ENCODE measurements around the gene PRKD3.

PRKD3 gene

GRCh38 chr2:37357069-37357468 is 32.4 kb upstream of the PRKD3 start:
- TF ChIP-seq CEBPB (IDR thresholded peaks at IDR 0.05) (no peak), FOXM1 (IDR thresholded peaks at IDR 0.05; ENCODE audit: borderline replicate concordance, low read depth) (no peak), NFIC (IDR thresholded peaks at IDR 0.05) (no peak), TEAD4 (IDR thresholded peaks at IDR 0.05) (no peak), REST (IDR thresholded peaks at IDR 0.05; ENCODE audit: low read depth) (no peak), EP300 (IDR thresholded peaks at IDR 0.05; ENCODE audit: borderline replicate concordance) (no peak), TCF12 (IDR thresholded peaks at IDR 0.05; ENCODE audit: low read depth) (no peak), CREB1 (IDR thresholded peaks at IDR 0.05; ENCODE audit: low read depth) (no peak), TAF1 (IDR thresholded peaks at IDR 0.05; ENCODE audit: low read depth) (no peak), USF1 (IDR thresholded peaks at IDR 0.05) (no peak), ZBTB7A (IDR thresholded peaks at IDR 0.05; ENCODE audit: low read depth) (no peak), YY1 (IDR thresholded peaks at IDR 0.05; ENCODE audit: low read depth) (no peak), RAD21 (IDR thresholded peaks at IDR 0.05; ENCODE audit: low read depth) (no peak), EGR1 (IDR thresholded peaks at IDR 0.05) (no peak)
- TF ChIP-seq, protein P1, sequence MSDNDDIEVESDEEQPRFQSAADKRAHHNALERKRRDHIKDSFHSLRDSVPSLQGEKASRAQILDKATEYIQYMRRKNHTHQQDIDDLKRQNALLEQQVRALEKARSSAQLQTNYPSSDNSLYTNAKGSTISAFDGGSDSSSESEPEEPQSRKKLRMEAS (IDR thresholded peaks at IDR 0.05) = no peak

- TF ChIP-seq REST (IDR thresholded peaks at IDR 0.05; ENCODE audit: low read depth) = no peak
- no peak for TF ChIP-seq RAD21 (IDR thresholded peaks at IDR 0.05; ENCODE audit: low read depth)
- TF ChIP-seq, protein P1 (IDR thresholded peaks at IDR 0.05) = no peak
- no peak for TF ChIP-seq TEAD4 (IDR thresholded peaks at IDR 0.05)
- TF ChIP-seq CREB1 (IDR thresholded peaks at IDR 0.05; ENCODE audit: low read depth) = no peak
- no peak for TF ChIP-seq USF1 (IDR thresholded peaks at IDR 0.05)
- TF ChIP-seq EP300 (IDR thresholded peaks at IDR 0.05; ENCODE audit: borderline replicate concordance) = no peak
- TF ChIP-seq EGR1 (IDR thresholded peaks at IDR 0.05) = no peak
- no peak for TF ChIP-seq NFIC (IDR thresholded peaks at IDR 0.05)
- no peak for TF ChIP-seq CEBPB (IDR thresholded peaks at IDR 0.05)
- TF ChIP-seq YY1 (IDR thresholded peaks at IDR 0.05; ENCODE audit: low read depth) = no peak
These were observed 31.7 kb upstream of the PRKD3 start for GRCh38 chr2:37356299-37356698.

GRCh38 chr2:37355735-37356134 is 31.1 kb upstream of the PRKD3 start:
- TF ChIP-seq EP300 (IDR thresholded peaks at IDR 0.05; ENCODE audit: borderline replicate concordance) (no peak), RAD21 (IDR thresholded peaks at IDR 0.05; ENCODE audit: low read depth) (no peak), NFIC (IDR thresholded peaks at IDR 0.05) (no peak), REST (IDR thresholded peaks at IDR 0.05; ENCODE audit: low read depth) (no peak), ZBTB7A (IDR thresholded peaks at IDR 0.05; ENCODE audit: low read depth) (no peak), USF1 (IDR thresholded peaks at IDR 0.05) (no peak), FOXM1 (IDR thresholded peaks at IDR 0.05; ENCODE audit: borderline replicate concordance, low read depth) (no peak), YY1 (IDR thresholded peaks at IDR 0.05; ENCODE audit: low read depth) (no peak), TAF1 (IDR thresholded peaks at IDR 0.05; ENCODE audit: low read depth) (no peak)
- TF ChIP-seq, protein P1 (IDR thresholded peaks at IDR 0.05) = no peak

DNA sequence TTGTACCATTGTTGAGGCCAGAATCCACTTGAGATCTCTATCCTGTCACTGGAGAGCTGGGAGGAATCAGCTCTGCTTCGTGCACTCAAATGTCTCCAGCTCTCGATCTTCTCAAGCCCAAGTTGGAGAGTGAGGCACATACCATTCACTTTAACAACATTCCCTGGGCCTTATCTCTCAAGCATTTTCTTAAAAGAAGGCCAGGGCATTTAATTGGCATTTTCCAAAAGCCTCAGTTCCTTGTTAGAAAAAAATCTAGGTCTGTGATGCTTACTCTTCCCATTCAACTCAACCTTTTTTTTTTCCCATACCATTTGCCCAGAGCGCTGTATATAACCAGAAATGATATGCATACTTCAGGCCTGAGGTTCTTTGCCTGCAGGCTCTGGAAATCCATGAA is 29.9 kb upstream of the PRKD3 start:
- TF ChIP-seq USF1 (IDR thresholded peaks at IDR 0.05) (no peak), TEAD4 (IDR thresholded peaks at IDR 0.05) (no peak), TCF12 (IDR thresholded peaks at IDR 0.05; ENCODE audit: low read depth) (no peak), YY1 (IDR thresholded peaks at IDR 0.05; ENCODE audit: low read depth) (no peak), NFIC (IDR thresholded peaks at IDR 0.05) (no peak)

Measured in Ishikawa (cell line).